Measurements from ENCODE around the gene NPC1L1.

GRCh38 chr7:44491229-44491628 lies 49.9 kb downstream of the NPC1L1 start:
- TF ChIP-seq CTCF (conservative IDR thresholded peaks at IDR 0.05) (no peak), EZH2 (IDR thresholded peaks at IDR 0.05; ENCODE audit: low read depth) (no peak)
